GM12878 (cell line): ENCODE data around the gene SLC16A10. TPM values are rescaled to one million over a fixed set of nuclear protein-coding genes. Genes with fewer than 3 reads are reported as not detected.

ENCODE experiments used
- ATAC-seq: fragments of 200-7000 bp; cut with Tn5 transposase; 3 replicates; pipeline ENCODE4 v1.9.1; 2020; ENCODE audit warnings: mild to moderate bottlenecking, moderate library complexity
- BruUV-seq: library from RNA; stranded (reverse); fragments of 400-500 nt; replicated peaks from 2 replicates; lab custom pipeline; 2021; lab: Mats Ljungman, UMichigan
- CTCF ChIA-PET: fragments of 300-600 bp; sonication (Branson Sonifier 250); formaldehyde crosslinking; extraction: SDS; loops from one replicate; lab custom pipeline; 2021; ENCODE audit warnings: inconsistent platforms; lab: Yijun Ruan, JAX
- POLR2A ChIA-PET: fragments of 350-600 bp; formaldehyde crosslinking; extraction: SDS; loops from one replicate; lab custom pipeline; 2021; ENCODE audit warnings: inconsistent platforms; lab: Charles Lee
- RAD21 ChIA-PET: fragments of 300-600 bp; sonication (Branson Sonifier 250); formaldehyde crosslinking; loops from one replicate; lab custom pipeline; 2023; ENCODE audit warnings: antibody characterized with exemption; ENCODE audit not compliant: unreplicated experiment; lab: Charles Lee
- SMC1A ChIA-PET: fragments of 300-600 bp; sonication (Branson Sonifier 250); formaldehyde crosslinking; loops from one replicate; lab custom pipeline; 2023; ENCODE audit not compliant: unreplicated experiment, uncharacterized antibody; lab: Charles Lee
- DNase-seq: peaks from one replicate; pipeline ENCODE4 v3.0.0-alpha.2; 2011; ENCODE audit warnings: low read depth, low spot score
- FAIRE-seq: peaks from 3 replicates; lab custom pipeline; 2011; peaks lifted over from hg19 to GRCh38; lab: Jason Lieb, UNC
- H2AFZ ChIP-seq: 2 replicates; pipeline ENCODE4 v1.6.0; 2011; ENCODE audit warnings: low read depth, low read length, control low read depth; ENCODE audit not compliant: control insufficient read depth
- H3K27ac ChIP-seq: 2 replicates; pipeline ENCODE4 v1.5.1; 2011; ENCODE audit warnings: control low read depth; ENCODE audit not compliant: control insufficient read depth, insufficient read depth
- H3K27me3 ChIP-seq, 2 experiments: replicated peaks in 1 of 2; 2 replicates each; pipeline versions ENCODE4 v1.6.0 to v1.6.1; 2011; ENCODE audit warnings: low read length in 1 of 2; ENCODE audit not compliant: control insufficient read depth in 2 of 2, insufficient read depth in 2 of 2
- H3K36me3 ChIP-seq, 2 experiments: 2 replicates each; pipeline ENCODE4 v1.5.1; 2011; ENCODE audit warnings: low read length in 1 of 2; ENCODE audit not compliant: control insufficient read depth in 2 of 2, insufficient read depth in 2 of 2
- H3K4me1 ChIP-seq: 2 replicates; pipeline ENCODE4 v1.6.1; 2011; ENCODE audit warnings: mild to moderate bottlenecking, low read length, moderate library complexity, mixed read lengths; ENCODE audit not compliant: control insufficient read depth, insufficient read depth
- H3K4me2 ChIP-seq: 2 replicates; pipeline ENCODE4 v1.6.0; 2011; ENCODE audit warnings: control low read depth; ENCODE audit not compliant: control insufficient read depth, insufficient read depth
- H3K4me3 ChIP-seq: fragments of 200-600 bp; sonication (generic); 2 replicates; pipeline ENCODE4 v1.5.1; 2016
- H3K79me2 ChIP-seq: 2 replicates; pipeline ENCODE4 v1.6.0; 2011; ENCODE audit warnings: low read length; ENCODE audit not compliant: control insufficient read depth, insufficient read depth
- H3K9ac ChIP-seq: 2 replicates; pipeline ENCODE4 v1.8.0; 2011; ENCODE audit warnings: low read length, control low read depth, mixed read lengths; ENCODE audit not compliant: control insufficient read depth, insufficient read depth
- H3K9me3 ChIP-seq: replicated peaks from 3 replicates; pipeline ENCODE4 v1.5.1; 2011; ENCODE audit warnings: mild to moderate bottlenecking, low read length; ENCODE audit not compliant: control insufficient read depth, insufficient read depth
- H4K20me1 ChIP-seq: 2 replicates; pipeline ENCODE4 v1.6.0; 2011; ENCODE audit not compliant: control insufficient read depth, insufficient read depth
- ETV6 ChIP-seq, 2 experiments: fragments of 450-650 bp in 1 of 2; IDR thresholded peaks in 1 of 2; conservative IDR thresholded peaks in 1 of 2; 2 replicates each; pipeline ENCODE4 v1.6.1; 2014; ENCODE audit warnings: antibody characterized with exemption in 1 of 2, borderline replicate concordance in 1 of 2, low read depth in 1 of 2, mild to moderate bottlenecking in 1 of 2, moderate library complexity in 1 of 2
- FOS ChIP-seq: IDR thresholded peaks from 3 replicates; pipeline ENCODE4 v1.6.1; 2011; ENCODE audit warnings: borderline replicate concordance; ENCODE audit not compliant: insufficient read length; ENCODE audit errors: extremely low read depth
- FOXK2 ChIP-seq: fragments of 450-650 bp; IDR thresholded peaks from 2 replicates; pipeline ENCODE4 v1.6.1; 2017; ENCODE audit warnings: mild to moderate bottlenecking, moderate library complexity
- GABPA ChIP-seq: IDR thresholded peaks from 2 replicates; pipeline ENCODE4 v1.6.1; 2014; ENCODE audit warnings: antibody characterized with exemption, low read depth, mild to moderate bottlenecking, inconsistent platforms
- JUNB ChIP-seq: IDR thresholded peaks from 2 replicates; pipeline ENCODE4 v1.6.1; 2016; ENCODE audit warnings: antibody characterized with exemption, mild to moderate bottlenecking
- JUND ChIP-seq: IDR thresholded peaks from 2 replicates; pipeline ENCODE4 v1.6.1; 2012; ENCODE audit warnings: low read depth, mild to moderate bottlenecking, low read length, improper control_type of control experiment, moderate library complexity
- NBN ChIP-seq: fragments of 450-650 bp; IDR thresholded peaks from 2 replicates; pipeline ENCODE4 v1.6.1; 2016
- PAX8 ChIP-seq: fragments of 450-650 bp; IDR thresholded peaks from 2 replicates; pipeline ENCODE4 v1.6.1; 2017; ENCODE audit warnings: mild to moderate bottlenecking, moderate library complexity
- POLR2AphosphoS2 ChIP-seq: IDR thresholded peaks from 2 replicates; pipeline ENCODE4 v1.6.1; 2011; ENCODE audit warnings: low read depth, mild to moderate bottlenecking, low read length, improper control_type of control experiment, moderate library complexity
- RB1 ChIP-seq: fragments of 450-650 bp; formaldehyde crosslinking; IDR thresholded peaks from 2 replicates; pipeline ENCODE4 v1.6.1; 2017; ENCODE audit warnings: mild to moderate bottlenecking, borderline replicate concordance
- RCOR1 ChIP-seq: conservative IDR thresholded peaks from 2 replicates; pipeline ENCODE4 v1.6.1; 2012; ENCODE audit warnings: low read depth, low read length, improper control_type of control experiment
- SPI1 ChIP-seq: IDR thresholded peaks from 2 replicates; pipeline ENCODE4 v1.6.1; 2011; ENCODE audit warnings: low read depth, mild to moderate bottlenecking, low read length, moderate library complexity, borderline replicate concordance; ENCODE audit not compliant: insufficient read depth
- USF2 ChIP-seq: IDR thresholded peaks from 2 replicates; pipeline ENCODE4 v1.6.1; 2011; ENCODE audit warnings: low read depth, low read length, improper control_type of control experiment, borderline replicate concordance
- ZBED1 ChIP-seq: IDR thresholded peaks from 2 replicates; pipeline ENCODE4 v1.6.1; 2016; ENCODE audit warnings: borderline replicate concordance
- ZBTB11 ChIP-seq: fragments of 450-650 bp; formaldehyde crosslinking; IDR thresholded peaks from 2 replicates; pipeline ENCODE4 v1.5.0; 2022; ENCODE audit warnings: mild to moderate bottlenecking, missing genetic modification characterization
- ZNF217 ChIP-seq: fragments of 450-650 bp; IDR thresholded peaks from 2 replicates; pipeline ENCODE4 v1.6.1; 2017; ENCODE audit warnings: antibody characterized with exemption, mild to moderate bottlenecking
- ZNF274 ChIP-seq: IDR thresholded peaks from one replicate; pipeline ENCODE4 v1.8.0; 2011; ENCODE audit not compliant: insufficient read length, insufficient read depth
- ZNF687 ChIP-seq: fragments of 450-650 bp; IDR thresholded peaks from 2 replicates; pipeline ENCODE4 v1.6.1; 2017; ENCODE audit warnings: mild to moderate bottlenecking, moderate library complexity
- WGBS: methylation state at CpG from one replicate; pipeline ENCODE4 v1.1.6; 2016; ENCODE audit warnings: low lambda C conversion rate; ENCODE audit not compliant: insufficient replicate concordance, insufficient coverage; ENCODE audit errors: missing lambda C conversion rate; 5-methylcytosine and 5-hydroxymethylcytosine counted together
- in situ Hi-C: fragments of 300-500 bp; cut with MboI; formaldehyde crosslinking; loops from 9 replicates; pipeline ENCODE4 v1.14.3; 2018; ENCODE audit warnings: mixed read lengths
- intact Hi-C: fragments of 100-400 bp; cut with micrococcal nuclease; formaldehyde crosslinking; loops from one replicate; pipeline ENCODE4 v1.14.2; 2022; ENCODE audit not compliant: unreplicated experiment
- polyA plus RNA-seq, 11 experiments: library from polyadenylated mRNA; depleted of rRNA in 4 of 11; unstranded in 6 of 11; stranded (reverse) in 5 of 11; fragments of >200 nt; fragmentation: Nextera tagmentation in 4 of 11; fragmentation: Illumina TruSeq in 1 of 11; extraction: Ambion mirVana in 4 of 11; extraction: Trizol in 1 of 11; gene quantifications; 1 replicate in 1 of 11; 2 replicates in 10 of 11; pipeline versions ENCODE4 v1.2.1 to v1.2.3, GENCODE V29; 2011 to 2016; ENCODE audit warnings: inconsistent platforms in 2 of 11, missing spikeins in 2 of 11, low read depth in 1 of 11
- total RNA-seq, 4 experiments: library from RNA; depleted of rRNA in 3 of 4; stranded (reverse); fragments of >200 nt in 3 of 4; fragmentation: Illumina TruSeq in 1 of 4; extraction: Trizol in 1 of 4; gene quantifications; 2 replicates each; pipeline versions ENCODE4 v1.2.1 to v1.2.3, GENCODE V29; 2013 to 2021

SLC16A10 gene
- total and polyA plus RNA-seq, 10 of the 15 experiments (the other 5 are each of a cell fraction or from before 2014, with no cell fraction given): 2.3 to 19.0 (median 8.0) TPM

GRCh38 chr6:111161650-111162049 is 74.3 kb downstream of the SLC16A10 start:
- ChIA-PET RAD21 (no interaction called here), SMC1A (no interaction called here), CTCF (no interaction called here), POLR2A (no interaction called here)
- BruUV-seq: no TSS peak
- Histone ChIP-seq H3K4me2 (no peak overlapping the region), H3K36me3 (no peaks in the 10 kb centered on the region), H3K9me3 (no peaks in the 10 kb centered on the region; the same call in 1 of the 3 replicates), H4K20me1 (no peaks in the 10 kb centered on the region), H3K4me3 (no peak overlapping the region), H2AFZ (no peak overlapping the region), H3K27me3 (no peaks in the 10 kb centered on the region), H3K79me2 (no peaks in the 10 kb centered on the region), H3K9ac (no peak overlapping the region), H3K4me1 (peaks cover 5% of the 10 kb centered on the region), H3K27ac (no peak overlapping the region)
- WGBS: 34% methylated on average over 2 of the region's 2 CpGs
- ATAC-seq: no peak
- DNase-seq: no peak
- intact Hi-C loops: no loop called here
- TF ChIP-seq JUND (no peak), JUNB (no peak), NBN (no peak), POLR2AphosphoS2 (no peak), ZBTB11 (no peak), ZNF274 (no peak), SPI1 (no peak), ZNF217 (no peak), RB1 (no peak), ZNF687 (no peak), FOS (no peak), RCOR1 (no peak), USF2 (no peak), PAX8 (no peak), FOXK2 (no peak), GABPA (no peak), ZBED1 (no peak), ETV6 (conservative IDR thresholded peaks at IDR 0.05 in 1 of 2, IDR thresholded peaks at IDR 0.05 in 1 of 2; ENCODE audit: borderline replicate concordance in 1 of 2, low read depth in 1 of 2) (no peak)
- in situ Hi-C loops: no loop called here
- no peak for FAIRE-seq
